Effector CD4-positive, alpha-beta T cell (primary cell): ENCODE measurements around the gene FDX1.

Experiments
- DNase-seq: peaks from one replicate; pipeline ENCODE4 v3.0.0-alpha.2; 2020

FDX1 gene

GRCh38 chr11:110431674-110432073, 1.9 kb downstream of the FDX1 start:
- no peak for DNase-seq

- no peak for DNase-seq
These were observed 3.1 kb downstream of the FDX1 start for GRCh38 chr11:110432713-110433392.

DNA sequence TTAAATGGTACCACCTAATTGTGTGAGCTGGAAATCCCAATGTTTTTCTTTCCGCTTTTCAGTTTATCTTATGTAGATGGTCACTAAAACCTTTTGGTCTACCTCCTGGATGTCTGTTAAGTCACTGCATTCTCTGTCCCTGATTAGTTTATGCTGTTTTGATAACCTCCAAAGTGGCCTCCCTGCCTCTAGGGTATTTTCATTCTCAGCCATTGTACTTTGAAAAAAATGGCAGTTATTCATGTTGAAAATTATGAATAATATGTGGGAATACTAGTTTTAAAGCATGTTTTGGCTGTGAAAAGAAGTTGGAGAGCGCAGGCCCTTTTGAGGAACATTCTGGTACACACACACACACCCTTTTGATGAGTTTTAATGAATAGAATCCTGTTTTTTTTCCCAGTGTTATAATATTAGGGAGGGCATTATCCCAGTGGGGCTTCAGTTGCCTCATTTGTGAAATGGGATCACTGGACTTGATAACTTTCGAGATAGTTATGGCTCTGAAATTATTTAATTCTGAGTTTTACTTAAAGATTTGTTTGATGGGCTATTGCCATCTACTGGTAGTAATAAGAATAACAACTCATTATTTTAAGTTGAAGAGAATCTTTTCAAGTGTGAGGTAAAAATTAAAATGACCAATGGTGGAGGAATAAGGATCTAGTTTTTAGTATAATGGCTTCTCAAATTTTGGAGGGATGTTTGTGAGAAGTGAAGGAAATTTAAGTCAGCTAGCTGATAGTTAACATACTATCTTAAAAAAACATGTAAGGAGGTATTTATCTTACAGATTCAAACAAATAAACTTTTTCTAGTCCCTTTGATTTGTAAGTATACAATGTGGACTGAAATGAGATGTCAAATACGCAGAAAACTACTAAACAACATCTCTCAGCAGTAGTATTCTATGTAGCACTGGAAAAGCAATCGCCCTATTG, 3.9 kb downstream of the FDX1 start:
- no peak for DNase-seq

GRCh38 chr11:110434952-110435779, 5.4 kb downstream of the FDX1 start:
- DNase-seq = no peak

- DNase-seq = no peak
These were observed 6.3 kb downstream of the FDX1 start for GRCh38 chr11:110435780-110436717.

- no peak for DNase-seq
These were observed 8.3 kb downstream of the FDX1 start for GRCh38 chr11:110438017-110438416.

DNA sequence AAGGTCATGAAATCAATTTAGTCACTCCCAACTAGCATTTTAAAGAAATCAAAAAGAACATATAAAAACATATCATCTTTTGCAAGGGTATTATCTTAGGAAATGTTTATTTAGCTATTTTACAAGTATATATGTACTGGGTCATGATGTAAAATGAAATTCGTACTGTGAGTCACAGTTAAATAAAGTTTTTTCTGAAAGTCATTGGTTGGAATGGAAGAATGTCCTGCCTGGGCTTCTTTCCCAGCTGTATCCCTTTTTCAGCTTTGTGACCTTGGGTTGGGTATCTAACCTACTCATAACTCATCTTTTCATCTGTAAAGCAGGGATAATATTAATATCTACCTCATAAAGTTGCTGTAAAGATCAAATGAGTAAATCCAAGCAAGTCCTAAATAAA, 15.7 kb downstream of the FDX1 start:
- DNase-seq = no peak

- DNase-seq = no peak
These were observed 16.3 kb downstream of the FDX1 start for GRCh38 chr11:110446061-110446460.

GRCh38 chr11:110446594-110446993, 16.8 kb downstream of the FDX1 start:
- DNase-seq = no peak

DNA sequence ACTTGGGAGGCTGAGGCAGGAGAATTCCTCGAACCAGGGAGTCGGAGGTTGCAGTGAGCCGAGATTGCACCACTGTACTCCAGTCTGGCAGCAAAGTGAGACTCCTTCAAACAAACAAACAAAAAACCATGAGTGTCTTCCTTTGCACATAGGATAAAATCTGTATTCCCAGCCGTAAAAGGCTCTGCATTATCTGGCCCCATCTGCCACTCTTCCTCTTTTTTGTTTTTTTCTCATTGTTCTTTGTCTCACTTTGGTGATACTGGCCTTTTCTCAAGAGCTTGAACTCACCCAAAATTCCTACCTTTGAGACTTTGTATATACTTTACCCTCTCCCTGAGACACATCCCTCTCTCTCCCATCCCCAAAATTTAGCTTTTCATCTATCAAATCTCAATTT, 17.6 kb downstream of the FDX1 start:
- DNase-seq = no peak

DNA sequence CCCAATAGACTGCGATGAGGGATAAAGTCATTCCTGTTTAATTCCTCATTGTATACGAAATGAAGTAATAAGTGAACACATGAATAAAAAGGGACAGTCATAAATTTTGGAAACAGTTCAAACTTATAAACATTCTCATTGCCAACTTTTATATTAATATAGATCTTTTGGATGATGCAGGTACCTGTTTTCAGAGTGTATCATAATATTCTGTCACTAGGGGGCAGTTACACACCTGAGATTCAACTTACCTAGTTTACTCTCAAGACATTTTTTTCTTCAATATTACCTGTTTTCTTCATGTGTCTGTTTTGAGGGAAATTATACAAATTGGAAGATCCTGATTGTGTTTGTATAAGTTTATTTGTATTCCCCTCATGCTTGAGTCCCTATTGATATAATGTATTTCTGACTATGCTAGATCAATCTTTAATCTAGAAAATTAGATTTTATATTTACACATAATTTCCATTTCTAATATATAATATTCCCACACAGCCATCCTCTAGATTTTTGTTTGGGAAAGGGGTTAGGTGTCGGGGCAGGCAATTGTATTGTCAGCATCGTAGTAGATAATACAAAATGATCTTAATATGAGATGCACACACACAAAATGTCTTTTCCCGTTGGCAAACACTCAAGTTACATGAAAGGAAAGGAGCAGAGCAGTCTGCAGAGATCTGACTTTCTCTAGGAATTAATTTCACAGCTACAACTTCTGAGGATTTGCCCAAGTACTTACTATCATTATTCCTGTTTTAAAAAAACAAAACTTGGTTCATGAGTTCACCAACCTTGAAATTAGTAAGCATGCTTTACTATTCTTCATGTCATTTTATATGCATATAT, 18.4 kb downstream of the FDX1 start:
- DNase-seq = no peak

DNA sequence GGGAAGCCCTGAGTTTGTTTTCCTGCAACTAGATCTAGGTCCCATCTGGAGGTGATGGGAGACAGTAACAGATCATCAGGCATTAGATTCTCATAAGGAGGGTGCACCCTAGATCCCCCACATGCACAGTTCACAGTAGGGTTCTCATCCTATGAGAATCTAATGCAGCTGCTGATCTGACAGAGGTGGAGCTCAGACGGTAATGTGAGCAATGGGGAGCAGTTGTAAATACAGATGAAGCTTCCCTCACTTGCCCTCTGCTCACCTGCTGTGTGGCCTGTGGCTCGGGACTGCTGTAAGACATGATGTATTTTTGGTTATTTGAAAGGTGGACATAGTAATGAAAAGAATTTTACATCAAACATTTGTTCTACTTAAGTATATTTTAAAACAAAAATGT, 20.5 kb downstream of the FDX1 start:
- DNase-seq = no peak

GRCh38 chr11:110452720-110453119, 23.0 kb downstream of the FDX1 start:
- no peak for DNase-seq

- DNase-seq = no peak
These were observed 24.1 kb downstream of the FDX1 start for GRCh38 chr11:110453684-110454354.

- DNase-seq = no peak
These were observed 24.9 kb downstream of the FDX1 start for GRCh38 chr11:110454609-110455008.

GRCh38 chr11:110455718-110456117, 26.0 kb downstream of the FDX1 start:
- no peak for DNase-seq

DNA sequence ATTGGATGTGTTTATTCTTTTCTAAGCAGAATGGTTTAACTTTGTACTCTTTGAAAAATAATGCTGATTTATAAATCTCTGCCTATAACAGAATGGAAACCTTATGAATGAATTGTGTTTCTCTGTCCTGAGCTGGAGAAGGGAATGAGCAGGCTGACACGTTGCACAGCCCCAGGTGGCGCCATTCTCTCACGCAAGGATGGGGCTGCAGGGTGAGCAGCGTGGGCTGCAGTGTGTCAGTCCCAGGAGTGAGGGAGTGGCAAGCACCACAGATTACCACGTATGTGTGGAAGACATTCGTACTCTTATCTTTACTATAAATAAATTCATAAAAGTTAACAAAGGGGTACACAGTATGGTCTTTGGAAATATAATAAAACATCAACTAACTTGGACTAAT, 33.4 kb downstream of the FDX1 start:
- no peak for DNase-seq

- no peak for DNase-seq
These were observed 35.5 kb downstream of the FDX1 start for GRCh38 chr11:110465231-110465630.

DNA sequence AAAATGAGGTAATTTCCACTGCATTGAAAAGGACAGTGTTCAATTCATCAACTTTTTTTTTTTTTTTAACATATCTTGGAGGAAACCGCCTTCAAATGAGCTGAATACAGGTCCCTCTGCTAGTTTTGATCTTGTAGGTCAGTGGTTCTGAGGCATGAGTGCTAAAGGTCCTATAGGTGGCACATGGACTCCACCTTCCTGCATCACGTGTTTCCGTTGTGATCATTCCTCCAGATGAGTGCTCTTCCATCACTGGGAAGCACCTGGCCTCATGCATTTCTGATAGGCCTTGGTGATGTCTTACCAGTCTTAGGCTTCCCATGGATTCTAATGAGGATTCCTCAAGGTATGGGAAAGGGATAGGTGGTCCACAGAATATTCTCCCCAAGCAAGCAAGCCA, 37.8 kb downstream of the FDX1 start:
- no peak for DNase-seq

DNA sequence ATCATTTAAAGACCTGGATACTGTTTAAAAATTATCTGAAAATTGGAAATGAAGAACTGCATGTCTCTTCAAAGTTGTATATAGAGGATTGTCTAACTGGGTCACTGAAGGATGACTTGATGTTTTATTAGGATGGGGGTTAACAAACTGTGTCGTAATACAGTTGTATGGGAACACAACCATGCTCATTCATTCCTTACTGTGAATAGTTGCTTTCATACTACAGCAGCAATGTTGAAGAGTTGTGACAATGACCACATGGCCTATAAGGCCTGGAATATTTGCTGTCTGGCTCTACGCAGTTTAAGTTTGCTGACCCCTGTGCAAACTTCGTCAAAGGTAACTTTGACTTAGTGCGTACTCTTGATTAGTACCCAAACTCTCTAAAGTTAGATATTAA, 38.4 kb downstream of the FDX1 start:
- no peak for DNase-seq

GRCh38 chr11:110469127-110469526, 39.4 kb downstream of the FDX1 start:
- no peak for DNase-seq
